Suprapubic skin (tissue), 4 donors: ENCODE results near the gene GPSM3. TPM values are rescaled to one million over a fixed set of nuclear protein-coding genes. Genes with fewer than 3 reads are reported as not detected.

ENCODE experiments used
- DNase-seq, 2 donors: peaks; one replicate each; pipeline ENCODE4 v3.0.0-alpha.2; 2019; ENCODE audit warnings: low spot score in 2 of 2
- H3K27ac ChIP-seq: fragments of 200-600 bp; sonication (generic); one replicate; pipeline ENCODE4 v1.5.1; 2019
- H3K27me3 ChIP-seq: fragments of 200-600 bp; sonication (generic); one replicate; pipeline ENCODE4 v1.5.1; 2019
- H3K36me3 ChIP-seq: fragments of 200-600 bp; sonication (generic); one replicate; pipeline ENCODE4 v1.5.1; 2019
- H3K4me1 ChIP-seq: fragments of 200-600 bp; sonication (generic); one replicate; pipeline ENCODE4 v1.5.1; 2019
- H3K4me3 ChIP-seq: fragments of 200-600 bp; sonication (generic); one replicate; pipeline ENCODE4 v1.5.1; 2019; ENCODE audit warnings: mild to moderate bottlenecking
- H3K9me3 ChIP-seq: fragments of 200-600 bp; sonication (generic); one replicate; pipeline ENCODE4 v1.5.1; 2019
- EP300 ChIP-seq: sonication (generic); formaldehyde crosslinking; IDR thresholded peaks from one replicate; pipeline ENCODE4 v1.6.1; 2017; ENCODE audit warnings: antibody characterized with exemption
- POLR2A ChIP-seq, 2 donors: fragments of 450-650 bp; IDR thresholded peaks; one replicate each; pipeline ENCODE4 v1.6.1; 2017; ENCODE audit warnings: antibody characterized with exemption in 2 of 2, mild to moderate bottlenecking in 2 of 2, moderate library complexity in 2 of 2
- POLR2AphosphoS5 ChIP-seq, 3 donors: sonication (generic); formaldehyde crosslinking; IDR thresholded peaks; one replicate each; pipeline ENCODE4 v1.6.1; 2017; ENCODE audit warnings: antibody characterized with exemption in 3 of 3
- WGBS: methylation state at CpG from one replicate; pipeline ENCODE4 v1.1.5; 2018; 5-methylcytosine and 5-hydroxymethylcytosine counted together
- total RNA-seq, 4 donors: library from RNA; depleted of rRNA; stranded (reverse); fragments of >200 nt; gene quantifications; one replicate each; pipeline ENCODE4 v1.1.0, GENCODE V29; 2016
- TF ChIP-seq, protein P1 (sequence below), 2 donors: fragments of 200-600 bp in 1 of 2; fragments of 450-650 bp in 1 of 2; sonication (generic) in 1 of 2; IDR thresholded peaks; one replicate each; pipeline ENCODE4 v1.5.1; 2016 to 2019; ENCODE audit warnings: antibody characterized with exemption in 2 of 2, mild to moderate bottlenecking in 1 of 2, moderate library complexity in 1 of 2

GPSM3 gene
- total RNA-seq, 4 donors from 2014 or later, result 4.8 to 5.5 (median 5.1) TPM

DNA sequence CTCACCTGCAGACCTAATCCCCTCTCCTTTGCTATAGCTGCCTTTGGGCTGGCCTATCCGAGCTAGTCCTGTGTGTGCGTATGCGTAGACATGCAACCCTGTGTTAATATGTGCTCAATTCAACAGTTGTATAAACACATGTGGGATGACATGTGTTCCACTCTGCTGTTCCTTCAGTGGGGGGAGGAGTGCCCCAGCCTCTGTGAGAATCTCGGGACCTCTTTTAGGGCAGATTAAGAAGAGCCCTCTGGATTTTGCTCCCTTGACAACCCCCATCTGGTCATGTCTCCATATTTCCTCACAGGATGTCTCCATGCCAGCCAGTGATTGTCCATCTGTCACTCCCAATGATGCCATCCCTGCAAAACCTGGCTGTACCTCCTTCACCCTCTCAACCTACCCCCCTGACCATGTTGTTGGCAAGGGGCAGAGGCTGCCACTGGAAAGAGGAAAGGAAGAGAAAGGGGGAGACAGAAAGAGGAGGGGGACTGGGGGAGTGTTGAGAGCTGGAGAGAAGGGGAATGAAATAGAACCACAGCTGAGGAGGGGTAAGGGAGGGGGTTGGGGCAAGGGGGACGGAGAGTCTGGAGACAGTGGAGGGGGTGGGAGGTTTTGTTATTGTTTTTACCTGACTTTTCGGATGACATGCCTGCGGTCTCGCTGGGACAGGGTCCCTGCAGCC is 41.1 kb downstream of the GPSM3 start:
- WGBS, result 41% methylated on average over 8 of the region's 8 CpGs
- no peak overlapping the region for H3K27ac ChIP-seq
- H3K27me3 ChIP-seq, result no peaks in the 10 kb centered on the region
- H3K4me1 ChIP-seq, result peaks cover 47% of the 10 kb centered on the region
- DNase-seq, result no peak
- peaks cover 6% of the 10 kb centered on the region for H3K36me3 ChIP-seq
- H3K4me3 ChIP-seq, result peak overlapping the region; percentile 76
- no peaks in the 10 kb centered on the region for H3K9me3 ChIP-seq
- TF ChIP-seq POLR2AphosphoS5 (IDR thresholded peaks at IDR 0.05) (no peak), POLR2A (IDR thresholded peaks at IDR 0.05) (no peak), EP300 (no peak)
- TF ChIP-seq, protein P1, sequence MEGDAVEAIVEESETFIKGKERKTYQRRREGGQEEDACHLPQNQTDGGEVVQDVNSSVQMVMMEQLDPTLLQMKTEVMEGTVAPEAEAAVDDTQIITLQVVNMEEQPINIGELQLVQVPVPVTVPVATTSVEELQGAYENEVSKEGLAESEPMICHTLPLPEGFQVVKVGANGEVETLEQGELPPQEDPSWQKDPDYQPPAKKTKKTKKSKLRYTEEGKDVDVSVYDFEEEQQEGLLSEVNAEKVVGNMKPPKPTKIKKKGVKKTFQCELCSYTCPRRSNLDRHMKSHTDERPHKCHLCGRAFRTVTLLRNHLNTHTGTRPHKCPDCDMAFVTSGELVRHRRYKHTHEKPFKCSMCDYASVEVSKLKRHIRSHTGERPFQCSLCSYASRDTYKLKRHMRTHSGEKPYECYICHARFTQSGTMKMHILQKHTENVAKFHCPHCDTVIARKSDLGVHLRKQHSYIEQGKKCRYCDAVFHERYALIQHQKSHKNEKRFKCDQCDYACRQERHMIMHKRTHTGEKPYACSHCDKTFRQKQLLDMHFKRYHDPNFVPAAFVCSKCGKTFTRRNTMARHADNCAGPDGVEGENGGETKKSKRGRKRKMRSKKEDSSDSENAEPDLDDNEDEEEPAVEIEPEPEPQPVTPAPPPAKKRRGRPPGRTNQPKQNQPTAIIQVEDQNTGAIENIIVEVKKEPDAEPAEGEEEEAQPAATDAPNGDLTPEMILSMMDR (IDR thresholded peaks at IDR 0.05), result no peak

GRCh38 chr6:32149932-32150870 is 42.2 kb downstream of the GPSM3 start:
- Histone ChIP-seq H3K9me3 (no peaks in the 10 kb centered on the region), H3K27me3 (no peaks in the 10 kb centered on the region), H3K4me1 (peaks cover 40% of the 10 kb centered on the region), H3K36me3 (no peaks in the 10 kb centered on the region), H3K4me3 (no peak overlapping the region), H3K27ac (no peak overlapping the region)
- no peak for DNase-seq
- TF ChIP-seq, protein P1 (IDR thresholded peaks at IDR 0.05), result no peak
- 65% methylated on average over 53 of the region's 55 CpGs for WGBS

- DNase-seq, result no peak
These were observed 43.2 kb downstream of the GPSM3 start for GRCh38 chr6:32149092-32149755.

GRCh38 chr6:32148289-32149091 is 44.0 kb downstream of the GPSM3 start:
- no peak overlapping the region for H3K27ac ChIP-seq
- H3K9me3 ChIP-seq, result no peaks in the 10 kb centered on the region
- H3K27me3 ChIP-seq, result no peaks in the 10 kb centered on the region
- H3K4me1 ChIP-seq, result peaks cover 32% of the 10 kb centered on the region
- DNase-seq, result peak; percentile 86 to 88
- H3K36me3 ChIP-seq, result no peaks in the 10 kb centered on the region
- peak overlapping the region; percentile 49 for H3K4me3 ChIP-seq
- TF ChIP-seq, protein P1 (IDR thresholded peaks at IDR 0.05), result peak; percentile 3 to 23
- TF ChIP-seq EP300, result no peak
- 27% methylated on average over 39 of the region's 39 CpGs for whole genome bisulfite sequencing

More at GRCh38 chr6:32149092-32149755, 43.2 kb downstream of the GPSM3 start:
- Histone ChIP-seq H3K27ac (no peak overlapping the region), H3K9me3 (no peaks in the 10 kb centered on the region), H3K4me1 (peaks cover 34% of the 10 kb centered on the region), H3K4me3 (peak overlapping the region; percentile 49), H3K36me3 (no peaks in the 10 kb centered on the region), H3K27me3 (no peaks in the 10 kb centered on the region)
- no peak for TF ChIP-seq POLR2A (IDR thresholded peaks at IDR 0.05)
- WGBS, result 52% methylated on average over 27 of the region's 47 CpGs

- Histone ChIP-seq H3K36me3 (no peaks in the 10 kb centered on the region), H3K4me1 (peaks cover 23% of the 10 kb centered on the region), H3K27me3 (no peaks in the 10 kb centered on the region), H3K9me3 (no peaks in the 10 kb centered on the region), H3K27ac (no peak overlapping the region), H3K4me3 (peak overlapping the region; percentile 49)
- no peak for DNase-seq
- WGBS, result 81% methylated on average over 4 of the region's 4 CpGs
- TF ChIP-seq EP300, result no peak
- TF ChIP-seq POLR2A (IDR thresholded peaks at IDR 0.05), result no peak
- TF ChIP-seq, protein P1 (IDR thresholded peaks at IDR 0.05), result no peak
- TF ChIP-seq POLR2AphosphoS5 (IDR thresholded peaks at IDR 0.05), result no peak
These were observed 44.9 kb downstream of the GPSM3 start for GRCh38 chr6:32147401-32148132.
